Caco-2 (cell line): ENCODE results near the gene BACH2. TPM values are rescaled to one million over a fixed set of nuclear protein-coding genes. Genes with fewer than 3 reads are reported as not detected.

ENCODE experiments used
- BruUV-seq: library from RNA; stranded (reverse); fragments of 400-500 nt; replicated peaks from 2 replicates; lab custom pipeline; 2021; lab: Mats Ljungman, UMichigan
- CTCF ChIA-PET: fragments of 300-600 bp; sonication (Branson Sonifier 250); formaldehyde crosslinking; loops from one replicate; lab custom pipeline; 2022; ENCODE audit warnings: antibody characterized with exemption; lab: Charles Lee
- POLR2A ChIA-PET: fragments of 300-600 bp; sonication (Branson Sonifier 250); formaldehyde crosslinking; loops from one replicate; lab custom pipeline; 2022; ENCODE audit warnings: antibody characterized with exemption; lab: Charles Lee
- DNase-seq, 2 experiments: peaks; one replicate each; pipeline versions ENCODE4 v3.0.0 to v3.0.0-alpha.2; 2020 to 2022
- H3K27me3 ChIP-seq: replicated peaks from 2 replicates; pipeline ENCODE4 v1.6.0; 2011; ENCODE audit warnings: low read length; ENCODE audit not compliant: control insufficient read depth, insufficient read depth
- H3K36me3 ChIP-seq: 2 replicates; pipeline ENCODE4 v1.5.1; 2011; ENCODE audit warnings: low read length; ENCODE audit not compliant: control insufficient read depth, insufficient read depth
- H3K4me1 ChIP-seq: fragments of 250-450 bp; sonication (Bioruptor Pico); 2 replicates; pipeline ENCODE4 v1.5.1; 2020; ENCODE audit warnings: mild to moderate bottlenecking
- H3K4me3 ChIP-seq: 2 replicates; pipeline ENCODE4 v1.5.1; 2011; ENCODE audit warnings: low read depth, mild to moderate bottlenecking, control low read depth, low read length
- H3K9me3 ChIP-seq: fragments of 250-450 bp; sonication (Bioruptor Pico); 2 replicates; pipeline ENCODE4 v1.5.1; 2020; ENCODE audit warnings: mild to moderate bottlenecking, moderate library complexity
- H3K27ac Mint-ChIP-seq: one replicate; pipeline ENCODE4 v1.8.0; 2022; ENCODE audit warnings: mixed read lengths; ENCODE audit not compliant: unreplicated experiment
- H3K27me3 Mint-ChIP-seq: one replicate; pipeline ENCODE4 v1.8.0; 2022; ENCODE audit warnings: mixed read lengths; ENCODE audit not compliant: insufficient read depth, unreplicated experiment
- H3K36me3 Mint-ChIP-seq: one replicate; pipeline ENCODE4 v1.8.0; 2022; ENCODE audit warnings: mild to moderate bottlenecking, mixed read lengths; ENCODE audit not compliant: insufficient read depth, unreplicated experiment
- H3K4me1 Mint-ChIP-seq: one replicate; pipeline ENCODE4 v1.8.0; 2022; ENCODE audit warnings: low read depth, mixed read lengths; ENCODE audit not compliant: unreplicated experiment
- H3K4me3 Mint-ChIP-seq: one replicate; pipeline ENCODE4 v1.8.0; 2022; ENCODE audit warnings: mild to moderate bottlenecking, moderate library complexity, mixed read lengths; ENCODE audit not compliant: unreplicated experiment
- H3K9me3 Mint-ChIP-seq: one replicate; pipeline ENCODE4 v1.8.0; 2022; ENCODE audit warnings: mixed read lengths; ENCODE audit not compliant: unreplicated experiment
- CTCF ChIP-seq, 2 experiments: fragments of 200-600 bp in 1 of 2; IDR thresholded peaks; 1 replicate in 1 of 2; 2 replicates in 1 of 2; pipeline versions ENCODE4 v1.5.1 to v1.8.0; 2011 to 2022; ENCODE audit warnings: antibody characterized with exemption in 1 of 2, control low read depth in 1 of 2, inconsistent platforms in 1 of 2, low read depth in 1 of 2, low read length in 1 of 2, mild to moderate bottlenecking in 1 of 2, moderate library complexity in 1 of 2; ENCODE audit not compliant: insufficient read depth in 1 of 2, severe bottlenecking in 1 of 2, unreplicated experiment in 1 of 2
- intact Hi-C: fragments of 100-400 bp; cut with micrococcal nuclease; formaldehyde crosslinking; loops from one replicate; pipeline ENCODE4 v1.10.0; 2022; ENCODE audit not compliant: unreplicated experiment
- microRNA-seq: library from miRNA; unstranded; fragments of <30 nt; microRNA quantifications from one replicate; pipeline ENCODE4 v1.2.0, GENCODE V29; 2022
- total RNA-seq: library from RNA; stranded (reverse); gene quantifications from 2 replicates; pipeline ENCODE4 v1.2.3, GENCODE V29; 2022

Gene BACH2
- total RNA-seq, 1 experiment from 2014 or later = 0.43 TPM

GRCh38 chr6:89888138-89888514 lies 408.5 kb downstream of the BACH2 start:
- Histone ChIP-seq H3K4me3 (no peak overlapping the region), H3K36me3 (no peaks in the 10 kb centered on the region), H3K4me1 (peaks cover 12% of the 10 kb centered on the region), H3K9me3 (no peaks in the 10 kb centered on the region), H3K27me3 (no peaks in the 10 kb centered on the region)
- no peak for TF ChIP-seq CTCF (IDR thresholded peaks at IDR 0.05; ENCODE audit: insufficient read depth in 1 of 2, low read depth in 1 of 2, low read length in 1 of 2, severe bottlenecking in 1 of 2, unreplicated experiment in 1 of 2)
- Mint-ChIP-seq H3K4me3 (no peak overlapping the region), H3K36me3 (no peaks in the 10 kb centered on the region), H3K27me3 (no peaks in the 10 kb centered on the region), H3K27ac (no peak overlapping the region), H3K4me1 (peaks cover 19% of the 10 kb centered on the region), H3K9me3 (no peaks in the 10 kb centered on the region)
- BruUV-seq = no TSS peak
- intact Hi-C loops = no loop called here
- DNase-seq = no peak
- CTCF ChIA-PET = no interaction called here
- POLR2A ChIA-PET = no interaction called here

- peaks cover 12% of the 10 kb centered on the region for H3K4me1 ChIP-seq
- intact Hi-C loops = no loop called here
- H3K27me3 ChIP-seq = no peaks in the 10 kb centered on the region
- Mint-ChIP-seq H3K27ac (no peak overlapping the region), H3K27me3 (no peaks in the 10 kb centered on the region), H3K4me1 (peaks cover 19% of the 10 kb centered on the region), H3K9me3 (no peaks in the 10 kb centered on the region), H3K4me3 (no peak overlapping the region), H3K36me3 (no peaks in the 10 kb centered on the region)
- H3K36me3 ChIP-seq = no peaks in the 10 kb centered on the region
- no peak for TF ChIP-seq CTCF (IDR thresholded peaks at IDR 0.05; ENCODE audit: insufficient read depth in 1 of 2, low read depth in 1 of 2, low read length in 1 of 2, severe bottlenecking in 1 of 2, unreplicated experiment in 1 of 2)
- no peak overlapping the region for H3K4me3 ChIP-seq
- H3K9me3 ChIP-seq = no peaks in the 10 kb centered on the region
- no TSS peak for BruUV-seq
- peak in 1 of 2 experiments; percentile 2 for DNase-seq
- ChIA-PET POLR2A (no interaction called here), CTCF (no interaction called here)
Observed at GRCh38 chr6:89887452-89888137, 409.0 kb downstream of the BACH2 start.

- H3K4me3 Mint-ChIP-seq = no peak overlapping the region
- H3K4me1 Mint-ChIP-seq = peaks cover 14% of the 10 kb centered on the region
Observed at GRCh38 chr6:89886378-89887120, 410.1 kb downstream of the BACH2 start.

More at GRCh38 chr6:89886378-89887120, 410.1 kb downstream of the BACH2 start:
- CTCF ChIA-PET = no interaction called here
- Histone ChIP-seq H3K27me3 (no peaks in the 10 kb centered on the region), H3K36me3 (no peaks in the 10 kb centered on the region), H3K4me3 (no peak overlapping the region), H3K4me1 (peaks cover 9% of the 10 kb centered on the region), H3K9me3 (no peaks in the 10 kb centered on the region)
- DNase-seq = no peak
- Mint-ChIP-seq H3K9me3 (no peaks in the 10 kb centered on the region), H3K27ac (no peak overlapping the region), H3K36me3 (no peaks in the 10 kb centered on the region), H3K27me3 (no peaks in the 10 kb centered on the region)
- intact Hi-C loops = no loop called here
- POLR2A ChIA-PET = interaction anchor here (0.7 kb wide), 1 partner anchor 68 kb away, joined by 5 read pairs; no protein-coding TSS in a partner anchor
- TF ChIP-seq CTCF (IDR thresholded peaks at IDR 0.05; ENCODE audit: insufficient read depth in 1 of 2, low read depth in 1 of 2, low read length in 1 of 2, severe bottlenecking in 1 of 2, unreplicated experiment in 1 of 2) = no peak
- BruUV-seq = no TSS peak

Small RNA genes lying within 50 kb of the gene (microRNA-seq; reads per million reads assigned to microRNA genes)
- not detected for gene MIR4464
